CD4-positive, alpha-beta T cell treated with Interleukin-10 for 1 hour (primary cell): Measurements from ENCODE around the gene VAC14.
"Not testable (repeated sequence)": the region's sequence is repeated elsewhere in the genome, so short reads cannot be mapped to it uniquely, and the experiment has no call there.

Experiments
- DNase-seq: peaks from one replicate; pipeline ENCODE4 v3.0.0-alpha.2; 2020

Gene VAC14

GRCh38 chr16:70678121-70678897 is 122.6 kb downstream of the VAC14 start:
- DNase-seq, result no peak

GRCh38 chr16:70677499-70678120 is 123.3 kb downstream of the VAC14 start:
- no peak for DNase-seq

- no peak for DNase-seq
Measured at GRCh38 chr16:70676675-70677498, 124.1 kb downstream of the VAC14 start.

- DNase-seq, result no peak
Measured at GRCh38 chr16:70675851-70676513, 125.0 kb downstream of the VAC14 start.

- DNase-seq, result no peak
Measured at GRCh38 chr16:70674221-70675014, 126.5 kb downstream of the VAC14 start.

- not testable (repeated sequence) for DNase-seq
Measured at GRCh38 chr16:70670938-70671337, 130.0 kb downstream of the VAC14 start.

GRCh38 chr16:70670175-70670574 is 130.8 kb downstream of the VAC14 start:
- no peak for DNase-seq

GRCh38 chr16:70665806-70666735 is 134.9 kb downstream of the VAC14 start:
- DNase-seq, result no peak

GRCh38 chr16:70665113-70665694 is 135.8 kb downstream of the VAC14 start:
- no peak for DNase-seq

GRCh38 chr16:70664325-70665112 is 136.4 kb downstream of the VAC14 start:
- DNase-seq, result no peak

GRCh38 chr16:70663524-70664324 is 137.2 kb downstream of the VAC14 start:
- no peak for DNase-seq

- no peak for DNase-seq
Measured at GRCh38 chr16:70662991-70663523, 137.9 kb downstream of the VAC14 start.

- no peak for DNase-seq
Measured at GRCh38 chr16:70661918-70662641, 138.9 kb downstream of the VAC14 start.

GRCh38 chr16:70661534-70661917 is 139.4 kb downstream of the VAC14 start:
- no peak for DNase-seq

- no peak for DNase-seq
Measured at GRCh38 chr16:70660672-70661350, 140.1 kb downstream of the VAC14 start.

GRCh38 chr16:70659953-70660671 is 140.8 kb downstream of the VAC14 start:
- DNase-seq, result no peak

GRCh38 chr16:70659546-70659945 is 141.4 kb downstream of the VAC14 start:
- no peak for DNase-seq
